ENCODE results near the gene MEX3C.

MEX3C gene

DNA sequence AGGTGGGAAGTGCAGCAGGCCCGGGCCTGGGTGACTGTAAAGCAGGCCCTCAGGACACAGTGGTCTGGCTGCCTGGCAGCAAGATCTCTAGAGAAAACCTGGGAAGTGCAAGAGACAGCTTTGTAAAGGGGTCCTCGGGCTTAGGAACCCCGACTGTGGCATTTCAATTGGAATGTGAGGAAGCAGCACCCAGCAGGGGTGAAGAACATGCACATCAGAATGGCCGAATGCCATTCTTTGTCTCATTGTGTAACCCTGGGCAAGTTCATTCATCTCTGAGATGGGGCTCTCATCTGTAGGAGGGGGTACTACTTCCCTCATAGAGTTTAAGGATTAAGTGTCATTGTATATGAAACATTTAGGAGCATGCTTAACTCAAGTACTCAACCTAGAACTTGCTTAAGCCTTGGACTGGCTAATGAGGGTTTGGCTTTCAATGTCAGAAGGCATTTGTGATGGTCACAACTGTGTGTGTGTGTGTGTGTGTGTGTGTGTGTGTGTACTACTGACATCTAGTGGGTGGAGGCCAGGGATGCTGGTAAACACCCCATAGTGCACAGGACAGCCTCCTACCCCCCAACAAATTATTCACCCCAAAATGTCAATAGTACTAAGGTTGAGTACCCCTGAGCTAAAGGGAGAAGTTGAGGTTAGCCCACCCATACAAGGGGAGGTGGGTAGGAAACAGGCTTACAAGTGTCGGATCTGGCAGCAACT lies 29.3 kb downstream of the MEX3C start:
- Histone ChIP-seq H3K36me3 (ENCODE audit: control insufficient read depth, insufficient read depth, low read length) (no peaks in the 10 kb centered on the region), H3K4me3 (ENCODE audit: low read depth, low read length) (no peak overlapping the region), H3K9me3 (ENCODE audit: control insufficient read depth, insufficient read depth, low read depth, low read length) (no peaks in the 10 kb centered on the region), H3K27me3 (ENCODE audit: control insufficient read depth, insufficient read depth, low read length) (no peaks in the 10 kb centered on the region), H3K9ac (ENCODE audit: low read length) (peak overlapping the region; percentile 16), H3K27ac (ENCODE audit: low read depth, low read length) (peak overlapping the region; percentile 4), H3K4me1 (ENCODE audit: control insufficient read depth, insufficient read depth, low read length) (peaks cover 44% of the 10 kb centered on the region)

DNA sequence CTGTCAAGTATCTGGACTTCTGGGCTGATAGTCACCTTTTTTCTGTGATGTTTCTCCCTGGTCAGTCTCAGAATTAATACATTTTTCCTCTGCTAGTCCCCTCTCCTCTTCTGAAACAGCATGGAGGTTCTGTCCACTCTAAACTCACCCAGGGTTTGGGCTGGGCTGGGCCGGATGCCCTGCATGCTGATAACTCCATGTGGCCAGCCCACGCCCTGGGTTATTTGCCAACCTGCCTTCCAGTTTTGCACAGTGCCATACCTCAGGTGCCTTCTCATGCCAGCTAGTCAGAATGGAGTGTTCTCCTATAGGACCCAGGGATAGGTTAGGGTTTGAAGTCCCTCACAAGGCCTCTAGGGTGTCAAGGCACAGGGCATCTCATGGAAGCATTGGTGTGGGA lies 32.2 kb downstream of the MEX3C start:
- Histone ChIP-seq H3K4me3 (ENCODE audit: low read depth, low read length) (no peak overlapping the region), H3K9ac (ENCODE audit: low read length) (no peak overlapping the region), H3K27ac (ENCODE audit: low read depth, low read length) (no peak overlapping the region), H3K4me1 (ENCODE audit: control insufficient read depth, insufficient read depth, low read length) (peaks cover 32% of the 10 kb centered on the region), H3K27me3 (ENCODE audit: control insufficient read depth, insufficient read depth, low read length) (no peaks in the 10 kb centered on the region), H3K36me3 (ENCODE audit: control insufficient read depth, insufficient read depth, low read length) (no peaks in the 10 kb centered on the region), H3K9me3 (ENCODE audit: control insufficient read depth, insufficient read depth, low read depth, low read length) (no peaks in the 10 kb centered on the region)

DNA sequence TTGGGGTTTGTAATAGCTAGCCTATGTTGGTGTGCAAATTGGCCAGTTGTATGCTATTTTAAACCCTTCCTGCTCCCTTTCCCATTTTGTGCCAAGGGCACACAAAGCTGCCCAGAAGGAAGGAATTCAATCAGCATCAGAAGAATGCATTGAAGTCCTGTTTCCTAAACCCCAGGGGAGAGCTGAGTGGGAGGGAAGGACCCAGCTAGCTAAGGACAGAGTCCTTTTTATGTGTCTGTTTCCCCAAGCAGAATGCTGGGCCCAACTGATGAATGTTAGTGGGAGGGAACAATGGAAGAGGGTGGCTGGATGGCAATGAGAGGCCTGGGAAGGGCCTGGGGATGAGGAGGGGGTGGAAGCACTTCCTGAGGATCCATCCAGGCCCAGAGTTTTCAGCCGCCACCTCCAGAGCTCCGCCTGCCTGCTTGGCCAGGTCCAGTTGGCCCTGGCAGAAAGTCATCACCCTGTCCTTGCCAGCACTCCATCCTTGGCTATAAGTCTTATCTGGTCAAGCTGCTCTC lies 32.7 kb downstream of the MEX3C start:
- no peaks in the 10 kb centered on the region for H3K9me3 ChIP-seq (ENCODE audit: control insufficient read depth, insufficient read depth, low read depth, low read length)
- H3K27ac ChIP-seq (ENCODE audit: low read depth, low read length), result no peak overlapping the region
- H3K4me1 ChIP-seq (ENCODE audit: control insufficient read depth, insufficient read depth, low read length), result peaks cover 32% of the 10 kb centered on the region
- no peaks in the 10 kb centered on the region for H3K27me3 ChIP-seq (ENCODE audit: control insufficient read depth, insufficient read depth, low read length)
- H3K36me3 ChIP-seq (ENCODE audit: control insufficient read depth, insufficient read depth, low read length), result no peaks in the 10 kb centered on the region
- no peak overlapping the region for H3K4me3 ChIP-seq (ENCODE audit: low read depth, low read length)
- H3K9ac ChIP-seq (ENCODE audit: low read length), result no peak overlapping the region

DNA sequence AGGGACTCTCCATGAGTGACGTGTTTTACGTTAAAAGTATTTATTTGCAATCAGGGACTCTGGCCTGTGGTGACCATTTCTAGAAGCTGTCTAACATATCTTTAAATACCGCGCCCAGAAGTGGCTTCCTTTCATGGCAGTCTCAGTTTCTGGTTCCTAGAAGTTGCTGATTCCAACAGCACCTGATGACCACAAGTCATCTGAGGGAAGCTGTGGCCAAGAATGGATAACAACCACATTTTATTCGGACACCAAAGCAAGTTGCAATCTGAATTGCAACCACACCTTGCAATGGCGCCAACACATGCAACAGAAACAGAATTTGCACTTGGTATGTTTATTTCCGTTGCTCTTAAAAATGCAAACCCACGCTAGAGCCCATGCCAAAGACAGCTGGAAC lies 33.1 kb downstream of the MEX3C start:
- no peaks in the 10 kb centered on the region for H3K36me3 ChIP-seq (ENCODE audit: control insufficient read depth, insufficient read depth, low read length)
- no peaks in the 10 kb centered on the region for H3K27me3 ChIP-seq (ENCODE audit: control insufficient read depth, insufficient read depth, low read length)
- H3K9ac ChIP-seq (ENCODE audit: low read length), result no peak overlapping the region
- peaks cover 32% of the 10 kb centered on the region for H3K4me1 ChIP-seq (ENCODE audit: control insufficient read depth, insufficient read depth, low read length)
- H3K9me3 ChIP-seq (ENCODE audit: control insufficient read depth, insufficient read depth, low read depth, low read length), result no peaks in the 10 kb centered on the region
- no peak overlapping the region for H3K27ac ChIP-seq (ENCODE audit: low read depth, low read length)
- H3K4me3 ChIP-seq (ENCODE audit: low read depth, low read length), result no peak overlapping the region

DNA sequence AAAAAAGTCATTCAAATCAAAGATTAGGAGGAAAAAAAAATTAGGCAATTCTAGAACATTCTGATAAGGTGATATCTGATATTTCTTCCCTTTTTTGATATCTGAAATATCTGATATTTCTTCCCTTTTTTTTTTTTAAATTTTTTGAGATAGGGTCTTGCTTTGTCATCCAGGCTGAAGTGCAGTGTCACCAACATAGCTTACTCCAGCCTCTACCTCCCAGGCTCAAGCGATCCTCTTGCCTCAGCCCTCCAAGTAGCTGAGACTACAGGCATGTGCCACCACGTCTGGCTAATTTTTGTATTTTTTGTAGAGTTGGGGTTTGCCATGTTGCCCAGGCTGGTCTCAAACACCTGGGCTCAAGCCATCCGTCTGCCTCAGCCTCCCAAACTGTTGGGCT lies 33.9 kb downstream of the MEX3C start:
- no peaks in the 10 kb centered on the region for H3K36me3 ChIP-seq (ENCODE audit: control insufficient read depth, insufficient read depth, low read length)
- H3K9me3 ChIP-seq (ENCODE audit: control insufficient read depth, insufficient read depth, low read depth, low read length), result no peaks in the 10 kb centered on the region
- no peaks in the 10 kb centered on the region for H3K27me3 ChIP-seq (ENCODE audit: control insufficient read depth, insufficient read depth, low read length)
- H3K4me1 ChIP-seq (ENCODE audit: control insufficient read depth, insufficient read depth, low read length), result peaks cover 30% of the 10 kb centered on the region
- H3K9ac ChIP-seq (ENCODE audit: low read length), result no peak overlapping the region
- H3K27ac ChIP-seq (ENCODE audit: low read depth, low read length), result no peak overlapping the region
- H3K4me3 ChIP-seq (ENCODE audit: low read depth, low read length), result no peak overlapping the region

DNA sequence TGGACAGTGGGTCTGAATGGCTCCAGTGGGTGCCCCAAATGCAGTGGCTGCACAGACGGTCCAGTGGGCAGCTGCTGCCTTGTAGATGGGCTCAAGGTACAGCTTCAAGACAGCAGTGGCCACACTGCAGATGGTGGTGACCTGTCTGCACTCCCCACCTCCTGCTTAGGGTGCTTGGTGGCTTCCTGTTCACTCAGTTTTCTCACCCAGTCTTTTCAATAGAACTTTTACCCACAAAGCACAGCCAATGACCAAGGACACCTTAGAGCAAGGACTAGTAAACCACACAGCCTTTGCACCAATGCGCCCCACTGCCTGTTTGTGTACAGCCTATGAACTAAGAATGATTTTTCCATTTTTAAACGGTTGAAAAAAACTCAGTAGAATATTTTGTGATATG lies 34.9 kb downstream of the MEX3C start:
- no peaks in the 10 kb centered on the region for H3K27me3 ChIP-seq (ENCODE audit: control insufficient read depth, insufficient read depth, low read length)

DNA sequence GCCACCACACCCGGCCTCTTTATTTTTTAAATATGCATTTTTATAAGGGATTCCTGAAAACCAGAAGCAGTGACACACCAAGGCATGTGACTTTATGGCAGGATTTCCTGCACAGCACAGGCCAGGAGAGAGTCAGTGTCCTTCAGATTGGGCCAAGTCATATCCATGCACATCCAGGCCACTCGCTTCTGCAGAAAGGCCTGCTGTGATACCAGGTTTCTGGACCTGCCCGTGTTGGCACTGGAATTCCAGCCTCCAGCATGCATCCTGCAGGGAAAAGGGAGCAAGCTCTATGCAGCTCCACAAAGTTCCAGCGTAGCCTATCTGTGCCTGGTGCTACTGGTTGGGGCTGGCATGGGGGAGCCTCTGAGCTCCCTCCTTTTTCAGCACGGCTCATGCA lies 36.8 kb downstream of the MEX3C start:
- H3K9me3 ChIP-seq (ENCODE audit: control insufficient read depth, insufficient read depth, low read depth, low read length), result no peaks in the 10 kb centered on the region

More for the DNA sequence above, 34.9 kb downstream of the MEX3C start:
- H3K4me3 ChIP-seq (ENCODE audit: low read depth, low read length), result no peak overlapping the region
- H3K4me1 ChIP-seq (ENCODE audit: control insufficient read depth, insufficient read depth, low read length), result peaks cover 21% of the 10 kb centered on the region
- H3K9me3 ChIP-seq (ENCODE audit: control insufficient read depth, insufficient read depth, low read depth, low read length), result no peaks in the 10 kb centered on the region
- H3K9ac ChIP-seq (ENCODE audit: low read length), result no peak overlapping the region
- no peaks in the 10 kb centered on the region for H3K36me3 ChIP-seq (ENCODE audit: control insufficient read depth, insufficient read depth, low read length)
- H3K27ac ChIP-seq (ENCODE audit: low read depth, low read length), result no peak overlapping the region

DNA sequence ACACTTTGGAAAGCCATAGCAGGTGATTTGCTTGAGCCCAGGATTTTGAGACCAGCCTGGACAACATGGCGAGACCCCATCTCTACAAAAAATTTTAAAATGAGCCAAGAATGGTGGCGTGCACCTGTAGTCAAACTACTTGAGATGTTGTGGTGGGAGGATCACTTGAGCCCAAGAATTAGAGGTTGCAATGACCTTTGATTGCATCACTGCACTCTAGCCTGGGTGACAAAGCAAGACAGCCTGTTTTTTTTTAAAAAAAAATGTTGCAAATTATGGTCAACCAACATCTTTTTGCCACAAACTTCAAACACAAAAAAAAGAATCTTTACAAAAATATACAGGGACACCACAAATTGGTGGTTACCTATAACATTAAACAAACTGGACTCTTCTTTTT lies 40.3 kb downstream of the MEX3C start:
- H3K27me3 ChIP-seq (ENCODE audit: control insufficient read depth, insufficient read depth, low read length), result no peaks in the 10 kb centered on the region
- H3K36me3 ChIP-seq (ENCODE audit: control insufficient read depth, insufficient read depth, low read length), result no peaks in the 10 kb centered on the region
- no peak overlapping the region for H3K27ac ChIP-seq (ENCODE audit: low read depth, low read length)
- no peak overlapping the region for H3K4me3 ChIP-seq (ENCODE audit: low read depth, low read length)
- no peaks in the 10 kb centered on the region for H3K9me3 ChIP-seq (ENCODE audit: control insufficient read depth, insufficient read depth, low read depth, low read length)
- H3K4me1 ChIP-seq (ENCODE audit: control insufficient read depth, insufficient read depth, low read length), result no peaks in the 10 kb centered on the region
- H3K9ac ChIP-seq (ENCODE audit: low read length), result no peak overlapping the region

More for the DNA sequence above, 36.8 kb downstream of the MEX3C start:
- Histone ChIP-seq H3K4me3 (ENCODE audit: low read depth, low read length) (no peak overlapping the region), H3K36me3 (ENCODE audit: control insufficient read depth, insufficient read depth, low read length) (no peaks in the 10 kb centered on the region), H3K9ac (ENCODE audit: low read length) (no peak overlapping the region), H3K27me3 (ENCODE audit: control insufficient read depth, insufficient read depth, low read length) (no peaks in the 10 kb centered on the region), H3K4me1 (ENCODE audit: control insufficient read depth, insufficient read depth, low read length) (peaks cover 13% of the 10 kb centered on the region), H3K27ac (ENCODE audit: low read depth, low read length) (no peak overlapping the region)

DNA sequence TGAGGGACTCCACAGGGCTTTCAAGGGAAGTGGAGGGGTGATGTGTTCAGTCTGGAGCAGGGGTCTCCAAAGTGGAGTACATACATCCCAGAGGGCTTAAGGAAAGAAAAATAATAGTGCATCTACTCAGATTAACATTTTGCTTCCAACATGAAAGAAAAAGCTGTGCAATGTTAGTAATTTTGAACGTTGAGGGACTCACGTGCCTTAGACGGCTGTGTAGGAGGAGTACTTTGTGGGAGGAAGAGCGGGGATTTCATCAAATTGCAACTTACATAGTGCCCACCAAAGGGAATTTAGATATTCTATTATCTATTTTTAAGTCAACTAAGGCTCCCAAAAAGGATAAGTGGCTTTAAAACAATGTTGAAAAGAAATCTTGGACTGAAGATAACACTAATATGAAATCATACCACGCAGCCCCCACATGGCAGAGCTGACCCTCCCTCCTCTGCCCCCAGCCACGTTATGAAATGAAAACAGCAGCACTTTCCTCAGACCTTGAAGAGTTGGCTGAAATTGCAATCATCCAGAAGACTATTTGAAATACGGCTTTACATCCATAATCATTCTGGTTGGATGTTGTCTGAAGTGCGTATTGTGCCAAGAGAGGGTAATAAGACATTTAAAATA lies 42.9 kb downstream of the MEX3C start:
- Histone ChIP-seq H3K9ac (ENCODE audit: low read length) (no peak overlapping the region), H3K4me3 (ENCODE audit: low read depth, low read length) (no peak overlapping the region), H3K36me3 (ENCODE audit: control insufficient read depth, insufficient read depth, low read length) (no peaks in the 10 kb centered on the region), H3K4me1 (ENCODE audit: control insufficient read depth, insufficient read depth, low read length) (peaks cover 4% of the 10 kb centered on the region; the same call in 1 of the 2 replicates), H3K9me3 (ENCODE audit: control insufficient read depth, insufficient read depth, low read depth, low read length) (peaks cover 6% of the 10 kb centered on the region; the same call in 1 of the 2 replicates), H3K27ac (ENCODE audit: low read depth, low read length) (no peak overlapping the region), H3K27me3 (ENCODE audit: control insufficient read depth, insufficient read depth, low read length) (no peaks in the 10 kb centered on the region)

DNA sequence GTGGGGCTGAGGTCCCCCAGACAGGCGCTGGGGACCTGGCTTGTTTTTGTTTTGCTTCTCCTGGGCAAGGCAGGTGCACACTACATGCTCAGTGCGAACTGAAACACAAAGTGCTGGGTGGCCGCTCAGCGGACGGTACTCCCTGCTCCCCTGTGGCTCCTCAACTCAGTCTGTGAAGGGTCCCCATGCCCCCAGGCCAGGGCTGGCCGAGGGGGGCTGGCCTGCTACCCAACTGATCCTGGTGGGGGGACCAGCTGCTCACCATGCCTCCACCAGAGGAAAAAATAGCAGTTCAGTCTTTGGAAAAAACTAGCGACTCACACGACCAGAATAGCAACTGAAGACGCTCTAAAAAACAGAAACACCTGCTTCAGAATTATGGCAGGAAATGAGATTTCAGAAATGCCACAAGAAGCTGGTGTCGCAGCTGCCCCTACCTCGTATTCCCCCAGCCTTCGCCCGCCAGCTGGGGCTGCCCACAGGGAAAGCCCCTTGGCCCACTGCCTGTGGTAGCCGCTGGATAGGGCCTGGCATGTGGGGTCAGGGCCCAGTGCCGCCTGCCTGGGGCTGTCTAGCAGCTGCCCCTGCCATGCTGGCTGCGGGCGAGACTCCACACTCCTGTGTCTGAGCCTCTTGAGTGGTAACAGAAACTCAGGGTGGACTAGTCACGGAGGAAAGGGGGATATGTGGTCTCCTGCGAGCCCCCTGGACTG lies 43.7 kb downstream of the MEX3C start:
- H3K4me1 ChIP-seq (ENCODE audit: control insufficient read depth, insufficient read depth, low read length), result peaks cover 4% of the 10 kb centered on the region; the same call in 1 of the 2 replicates
- H3K9me3 ChIP-seq (ENCODE audit: control insufficient read depth, insufficient read depth, low read depth, low read length), result peaks cover 6% of the 10 kb centered on the region; the same call in 1 of the 2 replicates
- H3K9ac ChIP-seq (ENCODE audit: low read length), result no peak overlapping the region
- no peak overlapping the region for H3K4me3 ChIP-seq (ENCODE audit: low read depth, low read length)
- no peaks in the 10 kb centered on the region for H3K27me3 ChIP-seq (ENCODE audit: control insufficient read depth, insufficient read depth, low read length)
- no peak overlapping the region for H3K27ac ChIP-seq (ENCODE audit: low read depth, low read length)
- no peaks in the 10 kb centered on the region for H3K36me3 ChIP-seq (ENCODE audit: control insufficient read depth, insufficient read depth, low read length)

Measured in HUES6 (cell line).